ENCODE results near the gene RTKN.

- TF ChIP-seq GATA2 (IDR thresholded peaks at IDR 0.05; ENCODE audit: low read depth, low read length) (no peak), GATA3 (IDR thresholded peaks at IDR 0.05; ENCODE audit: low read depth, low read length) (no peak)
These were observed 48.2 kb downstream of the RTKN start for GRCh38 chr2:74393525-74393924.

Measured in SH-SY5Y (cell line).